ENCODE results near the gene ROR1.
"Not testable (repeated sequence)": the region's sequence is repeated elsewhere in the genome, so short reads cannot be mapped to it uniquely, and the experiment has no call there.

The ROR1 gene

GRCh38 chr1:63759778-63760177, 14.0 kb upstream of the ROR1 start:
- no peak for DNase-seq (ENCODE audit: low spot score)

GRCh38 chr1:63770381-63770780, 3.4 kb upstream of the ROR1 start:
- DNase-seq (ENCODE audit: low spot score) = no peak

GRCh38 chr1:63772201-63772600, 1.6 kb upstream of the ROR1 start:
- DNase-seq (ENCODE audit: low spot score) = no peak

GRCh38 chr1:63772876-63773275, 941 bp upstream of the ROR1 start:
- DNase-seq (ENCODE audit: low spot score) = no peak

GRCh38 chr1:63773496-63773814, 362 bp upstream of the ROR1 start:
- DNase-seq (ENCODE audit: low spot score) = peak; percentile 10

- peak; percentile 22 for DNase-seq (ENCODE audit: low spot score)
Measured at GRCh38 chr1:63774617-63775417, 1.0 kb downstream of the ROR1 start.

GRCh38 chr1:63775418-63776127, 1.8 kb downstream of the ROR1 start:
- DNase-seq (ENCODE audit: low spot score) = no peak

GRCh38 chr1:63777286-63777685, 3.5 kb downstream of the ROR1 start:
- no peak for DNase-seq (ENCODE audit: low spot score)

- no peak for DNase-seq (ENCODE audit: low spot score)
Measured at GRCh38 chr1:63777965-63778880, 4.4 kb downstream of the ROR1 start.

GRCh38 chr1:63779338-63780211, 5.8 kb downstream of the ROR1 start:
- DNase-seq (ENCODE audit: low spot score) = no peak

- no peak for DNase-seq (ENCODE audit: low spot score)
Measured at GRCh38 chr1:63780565-63780964, 6.7 kb downstream of the ROR1 start.

- DNase-seq (ENCODE audit: low spot score) = no peak
Measured at GRCh38 chr1:63782982-63783381, 9.2 kb downstream of the ROR1 start.

GRCh38 chr1:63784083-63784482, 10.3 kb downstream of the ROR1 start:
- DNase-seq (ENCODE audit: low spot score) = no peak

GRCh38 chr1:63784489-63785390, 10.9 kb downstream of the ROR1 start:
- DNase-seq (ENCODE audit: low spot score) = no peak

GRCh38 chr1:63787270-63787669, 13.5 kb downstream of the ROR1 start:
- DNase-seq (ENCODE audit: low spot score) = not testable (repeated sequence)

- no peak for DNase-seq (ENCODE audit: low spot score)
Measured at GRCh38 chr1:63787875-63788274, 14.1 kb downstream of the ROR1 start.

GRCh38 chr1:63789856-63790605, 16.2 kb downstream of the ROR1 start:
- DNase-seq (ENCODE audit: low spot score) = no peak

- DNase-seq (ENCODE audit: low spot score) = no peak
Measured at GRCh38 chr1:63790989-63791388, 17.2 kb downstream of the ROR1 start.

- DNase-seq (ENCODE audit: low spot score) = no peak
Measured at GRCh38 chr1:63792152-63792551, 18.3 kb downstream of the ROR1 start.

- no peak for DNase-seq (ENCODE audit: low spot score)
Measured at GRCh38 chr1:63793741-63794240, 20.0 kb downstream of the ROR1 start.
